Adrenal gland (tissue), 12 donors: ENCODE results near the gene TLNRD1. TPM values are rescaled to one million over a fixed set of nuclear protein-coding genes. Genes with fewer than 3 reads are reported as not detected.
A peak's percentile ranks its signal among the peaks of the same experiment; 100 is the strongest.

Experiments
- DNase-seq, 7 donors: peaks; one replicate each; pipeline ENCODE4 v3.0.0-alpha.2; 2019 to 2020
- H3K27ac ChIP-seq, 5 donors: fragments of 200-600 bp; sonication (generic) in 4 of 5; 1 replicate in 3 of 5; 2 replicates in 2 of 5; pipeline versions ENCODE4 v1.5.1 to v1.8.0; 2016 to 2020; ENCODE audit warnings: mild to moderate bottlenecking in 1 of 5
- H3K27me3 ChIP-seq: fragments of 200-600 bp; 2 replicates; pipeline ENCODE4 v1.8.0; 2021
- H3K36me3 ChIP-seq, 2 donors: fragments of 200-600 bp; replicated peaks in 1 of 2; 1 replicate in 1 of 2; 2 replicates in 1 of 2; pipeline versions ENCODE4 v1.5.1 to v1.8.0; 2018 to 2022
- H3K4me1 ChIP-seq, 2 donors: fragments of 200-600 bp; replicated peaks in 1 of 2; 1 replicate in 1 of 2; 2 replicates in 1 of 2; pipeline versions ENCODE4 v1.5.1 to v1.8.0; 2018 to 2021
- H3K4me3 ChIP-seq, 4 donors: fragments of 200-600 bp; sonication (generic) in 3 of 4; one replicate each; pipeline ENCODE4 v1.5.1; 2016 to 2018
- H3K9me3 ChIP-seq, 3 donors: fragments of 200-600 bp; sonication (generic) in 1 of 3; replicated peaks in 1 of 3; 1 replicate in 2 of 3; 2 replicates in 1 of 3; pipeline versions ENCODE4 v1.5.1 to v1.8.0; 2016 to 2021
- CTCF ChIP-seq, 6 experiments: fragments of 450-650 bp in 4 of 6; fragments of 200-600 bp in 2 of 6; sonication (generic) in 1 of 6; IDR thresholded peaks; 1 replicate in 5 of 6; 2 replicates in 1 of 6; pipeline versions ENCODE4 v1.5.1 to v1.8.0; 2016 to 2021; ENCODE audit warnings: antibody characterized with exemption in 6 of 6, mild to moderate bottlenecking in 2 of 6, moderate library complexity in 1 of 6
- POLR2A ChIP-seq, 2 donors: fragments of 450-650 bp; IDR thresholded peaks; one replicate each; pipeline ENCODE4 v1.6.1; 2017; ENCODE audit warnings: antibody characterized with exemption in 2 of 2, mild to moderate bottlenecking in 2 of 2, moderate library complexity in 1 of 2
- WGBS, 4 donors: extraction: QIAGEN DNeasy Blood & Tissue Kit in 2 of 4; methylation state at CpG; one replicate each; pipeline versions ENCODE4 v1.1.5 to v1.1.7; 2013 to 2017; 5-methylcytosine and 5-hydroxymethylcytosine counted together
- intact Hi-C, 2 donors: fragments of 100-400 bp; cut with DNase I; formaldehyde crosslinking; loops; one replicate each; pipeline versions ENCODE4 v1.14.1 to v1.15.0; 2022 to 2023
- polyA plus RNA-seq, 3 donors: library from polyadenylated mRNA; stranded (reverse); fragments of 200-250 nt in 2 of 3; fragments of 350-450 nt in 1 of 3; fragmentation: Illumina TruSeq in 1 of 3; extraction: RNeasy Lipid Tissue Mini Kit (QIAGEN cat#74804) in 1 of 3; gene quantifications; one replicate each; pipeline ENCODE4 v1.2.3, GENCODE V29; 2013 to 2014
- total RNA-seq, 9 donors: library from RNA; depleted of rRNA in 4 of 9; stranded (reverse); fragments of >200 nt in 4 of 9; fragments of 120-200 nt in 1 of 9; fragmentation: NEBNext Ultra II Directional in 1 of 9; extraction: Animal tissue kit (Norgen Biotek cat#: 25700) in 1 of 9; gene quantifications; one replicate each; pipeline versions ENCODE4 v1.1.0 to v1.2.4, GENCODE V29; 2013 to 2023
- donor health status: healthy with polysubstance abuse.
- donor health status: Bipolar disorder and iron deficiency.
- donor health status: DM: yes; HTN: yes; CAD: no.
- donor health status: DM: no; HTN: no; CAD: no.
- donor health status: DM: no; HTN: no; CAD: no.
- donor health status: DM: yes; HTN: yes; CAD: no.

The TLNRD1 gene
- total and polyA plus RNA-seq, 12 donors: 4.3 to 30.8 (median 19.1) TPM

GRCh38 chr15:81031203-81031602 is 30.5 kb downstream of the TLNRD1 start:
- H3K4me1 ChIP-seq: peaks cover 0 to 13% of the 10 kb centered on the region in 2 donors
- H3K9me3 ChIP-seq: no peaks in the 10 kb centered on the region
- no peaks in the 10 kb centered on the region for H3K27me3 ChIP-seq
- no peak for DNase-seq
- H3K36me3 ChIP-seq: no peaks in the 10 kb centered on the region
- WGBS, 4 donors: 82 to 91% (median 87%) methylated on average over 4 of the region's 4 CpGs
- intact Hi-C loops: no loop called here
- TF ChIP-seq POLR2A (IDR thresholded peaks at IDR 0.05) (no peak), CTCF (IDR thresholded peaks at IDR 0.05) (no peak)
- no peak overlapping the region for H3K4me3 ChIP-seq
- H3K27ac ChIP-seq: no peak overlapping the region

- WGBS, 4 donors: 92 to 95% (median 93%) methylated on average over 4 of the region's 4 CpGs
- no peak for DNase-seq
- Histone ChIP-seq H3K36me3 (no peaks in the 10 kb centered on the region), H3K9me3 (no peaks in the 10 kb centered on the region), H3K27me3 (no peaks in the 10 kb centered on the region), H3K4me3 (no peak overlapping the region), H3K27ac (no peak overlapping the region), H3K4me1 (peaks cover 0 to 10% of the 10 kb centered on the region in 2 donors)
- no peak for TF ChIP-seq POLR2A (IDR thresholded peaks at IDR 0.05)
- no peak for TF ChIP-seq CTCF (IDR thresholded peaks at IDR 0.05)
- intact Hi-C loops: no loop called here
Measured at GRCh38 chr15:81032355-81032754, 31.6 kb downstream of the TLNRD1 start.

GRCh38 chr15:81032818-81033217 is 32.1 kb downstream of the TLNRD1 start:
- WGBS, 4 donors: 20 to 33% (median 28%) methylated on average over 1 of the region's 1 CpG

DNA sequence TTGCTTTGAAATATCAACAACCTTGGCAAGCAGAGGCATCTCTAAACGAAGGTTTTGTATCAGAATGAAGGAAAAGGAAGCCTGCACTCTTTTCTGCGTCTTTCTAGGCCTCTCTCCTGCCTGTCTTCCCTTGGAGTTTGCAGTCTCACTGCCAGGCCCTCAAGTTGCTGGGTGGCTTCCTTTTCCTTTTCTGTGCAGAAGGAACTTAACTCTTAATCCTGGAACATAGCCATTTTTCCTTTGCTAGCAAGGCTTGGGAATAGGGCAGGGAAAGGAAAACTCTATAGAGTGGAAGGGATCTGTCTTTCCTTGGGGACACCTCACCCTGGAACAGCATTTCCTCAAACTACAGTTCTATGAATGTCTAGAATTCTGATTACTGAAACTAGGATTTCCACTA is 32.8 kb downstream of the TLNRD1 start:
- intact Hi-C loops: no loop called here
- Histone ChIP-seq H3K4me1 (peaks cover 0 to 9% of the 10 kb centered on the region in 2 donors), H3K36me3 (no peaks in the 10 kb centered on the region), H3K4me3 (no peak overlapping the region), H3K9me3 (no peaks in the 10 kb centered on the region), H3K27me3 (no peaks in the 10 kb centered on the region), H3K27ac (peak overlapping the region in 1 of 5 donors; percentile 7)
- TF ChIP-seq CTCF (IDR thresholded peaks at IDR 0.05): no peak
- TF ChIP-seq POLR2A (IDR thresholded peaks at IDR 0.05): no peak
- DNase-seq: no peak
- 15 to 36% (median 23%) methylated on average over 2 of the region's 2 CpGs for WGBS, 4 donors

More at GRCh38 chr15:81032818-81033217, 32.1 kb downstream of the TLNRD1 start:
- H3K9me3 ChIP-seq: no peaks in the 10 kb centered on the region
- TF ChIP-seq POLR2A (IDR thresholded peaks at IDR 0.05): no peak
- TF ChIP-seq CTCF (IDR thresholded peaks at IDR 0.05): no peak
- no peaks in the 10 kb centered on the region for H3K36me3 ChIP-seq
- DNase-seq: no peak
- H3K4me3 ChIP-seq: no peak overlapping the region
- H3K27ac ChIP-seq: no peak overlapping the region
- intact Hi-C loops: no loop called here
- H3K4me1 ChIP-seq: peaks cover 0 to 9% of the 10 kb centered on the region in 2 donors
- no peaks in the 10 kb centered on the region for H3K27me3 ChIP-seq
